CD14-positive monocyte (primary cell): ENCODE measurements around the gene CEACAM4. TPM values are rescaled to one million over a fixed set of nuclear protein-coding genes. Genes with fewer than 3 reads are reported as not detected.

Source experiments
- DNase-seq, 3 donors: peaks; one replicate each; pipeline ENCODE4 v3.0.0-alpha.2; 2011 to 2022
- H2AFZ ChIP-seq: 2 replicates; pipeline ENCODE4 v1.6.0; 2012; ENCODE audit warnings: mild to moderate bottlenecking, low read depth, low read length, inconsistent platforms; ENCODE audit not compliant: insufficient read depth, poor library complexity, severe bottlenecking
- H3K27ac ChIP-seq, 2 donors: 1 replicate in 1 of 2; 2 replicates in 1 of 2; pipeline ENCODE4 v1.5.1; 2012 to 2013; ENCODE audit warnings: low read length in 2 of 2, control low read depth in 1 of 2, inconsistent platforms in 1 of 2, low read depth in 1 of 2, mild to moderate bottlenecking in 1 of 2
- H3K27me3 ChIP-seq, 2 donors: one replicate each; pipeline versions ENCODE4 v1.6.0 to v1.6.1; 2011 to 2013; ENCODE audit warnings: low read length in 2 of 2; ENCODE audit not compliant: control insufficient read depth in 2 of 2, insufficient read depth in 2 of 2
- H3K36me3 ChIP-seq, 2 donors: replicated peaks in 1 of 2; 1 replicate in 1 of 2; 2 replicates in 1 of 2; pipeline versions ENCODE4 v1.5.1 to v1.6.1; 2012 to 2013; ENCODE audit warnings: low read length in 2 of 2, control low read depth in 1 of 2, inconsistent platforms in 1 of 2, mild to moderate bottlenecking in 1 of 2; ENCODE audit not compliant: insufficient read depth in 2 of 2, control insufficient read depth in 1 of 2
- H3K4me1 ChIP-seq, 2 donors: 1 replicate in 1 of 2; 2 replicates in 1 of 2; pipeline versions ENCODE4 v1.5.1 to v1.6.1; 2012 to 2013; ENCODE audit warnings: low read length in 2 of 2, control low read depth in 1 of 2, inconsistent platforms in 1 of 2, mild to moderate bottlenecking in 1 of 2, moderate library complexity in 1 of 2; ENCODE audit not compliant: insufficient read depth in 2 of 2, control insufficient read depth in 1 of 2
- H3K4me2 ChIP-seq: replicated peaks from 2 replicates; pipeline ENCODE3; 2012; ENCODE audit warnings: low read length, moderate library complexity, mild to moderate bottlenecking; ENCODE audit not compliant: poor library complexity, severe bottlenecking; ENCODE audit errors: extremely low read depth
- H3K4me3 ChIP-seq, 3 experiments: fragments of 200-600 bp in 1 of 3; sonication (generic) in 1 of 3; replicated peaks in 1 of 3; 1 replicate in 2 of 3; 2 replicates in 1 of 3; pipeline ENCODE4 v1.5.1; 2011 to 2013; ENCODE audit warnings: low read length in 3 of 3, mild to moderate bottlenecking in 3 of 3, control low read depth in 2 of 3, low read depth in 2 of 3, inconsistent platforms in 1 of 3, moderate library complexity in 1 of 3
- H3K79me2 ChIP-seq: 2 replicates; pipeline ENCODE4 v1.6.0; 2012; ENCODE audit warnings: mild to moderate bottlenecking, control low read depth, inconsistent platforms, low read length, moderate library complexity; ENCODE audit not compliant: insufficient read depth
- H3K9ac ChIP-seq: 2 replicates; pipeline ENCODE4 v1.6.0; 2017; ENCODE audit warnings: low read length, mild to moderate bottlenecking; ENCODE audit not compliant: insufficient read depth, poor library complexity, severe bottlenecking
- H3K9me3 ChIP-seq, 2 donors: replicated peaks in 1 of 2; 1 replicate in 1 of 2; 2 replicates in 1 of 2; pipeline versions ENCODE4 v1.5.1 to v1.6.1; 2012 to 2013; ENCODE audit warnings: low read length in 2 of 2, control low read depth in 1 of 2; ENCODE audit not compliant: control insufficient read depth in 1 of 2, insufficient read depth in 1 of 2
- H4K20me1 ChIP-seq: 2 replicates; pipeline ENCODE4 v1.6.0; 2012; ENCODE audit warnings: mild to moderate bottlenecking, low read length, control low read depth, moderate library complexity; ENCODE audit not compliant: insufficient read depth
- H3K27ac Mint-ChIP-seq, 7 donors: one replicate each; pipeline ENCODE4 v1.8.0; 2020; ENCODE audit warnings: mild to moderate bottlenecking in 7 of 7, mixed read lengths in 7 of 7, moderate library complexity in 6 of 7, inconsistent platforms in 2 of 7
- H3K27me3 Mint-ChIP-seq, 3 donors: one replicate each; pipeline ENCODE4 v1.8.0; 2021 to 2022; ENCODE audit warnings: low read depth in 3 of 3, mild to moderate bottlenecking in 3 of 3, mixed read lengths in 3 of 3, moderate library complexity in 3 of 3, inconsistent platforms in 1 of 3
- H3K36me3 Mint-ChIP-seq, 2 donors: one replicate each; pipeline ENCODE4 v1.8.0; 2020; ENCODE audit warnings: mixed read lengths in 2 of 2, inconsistent platforms in 1 of 2, mild to moderate bottlenecking in 1 of 2
- H3K4me1 Mint-ChIP-seq: one replicate; pipeline ENCODE4 v1.8.0; 2020; ENCODE audit warnings: mild to moderate bottlenecking, mixed read lengths
- H3K4me3 Mint-ChIP-seq, 2 donors: one replicate each; pipeline ENCODE4 v1.8.0; 2020; ENCODE audit warnings: mild to moderate bottlenecking in 2 of 2, mixed read lengths in 2 of 2, moderate library complexity in 1 of 2
- H3K9me3 Mint-ChIP-seq, 7 donors: one replicate each; pipeline ENCODE4 v1.8.0; 2020 to 2022; ENCODE audit warnings: mixed read lengths in 7 of 7, mild to moderate bottlenecking in 6 of 7, moderate library complexity in 6 of 7, inconsistent platforms in 2 of 7
- WGBS: methylation state at CpG from one replicate; pipeline ENCODE4 v1.1.5; 2013; ENCODE audit warnings: missing lambda C conversion rate; ENCODE audit not compliant: insufficient coverage; 5-methylcytosine and 5-hydroxymethylcytosine counted together
- intact Hi-C, 2 donors: fragments of 100-400 bp; cut with micrococcal nuclease; formaldehyde crosslinking; loops; one replicate each; pipeline versions ENCODE4 v1.15.0 to v1.15.1; 2023
- polyA plus RNA-seq, 3 donors: library from polyadenylated mRNA; depleted of rRNA in 1 of 3; unstranded in 2 of 3; stranded (reverse) in 1 of 3; fragments of 300-500 nt in 2 of 3; fragments of >200 nt in 1 of 3; fragmentation: Illumina TruSeq in 2 of 3; gene quantifications; 1 replicate in 2 of 3; 2 replicates in 1 of 3; pipeline ENCODE4 v1.2.3, GENCODE V29; 2012 to 2021
- TF ChIP-seq, protein P1 (sequence below): fragments of 200-600 bp; IDR thresholded peaks from one replicate; pipeline ENCODE4 v1.8.0; 2022; ENCODE audit warnings: antibody characterized with exemption, mild to moderate bottlenecking

The CEACAM4 gene
- polyA plus RNA-seq, 3 donors: 23.1 to 40.7 (median 27.5) TPM

DNA sequence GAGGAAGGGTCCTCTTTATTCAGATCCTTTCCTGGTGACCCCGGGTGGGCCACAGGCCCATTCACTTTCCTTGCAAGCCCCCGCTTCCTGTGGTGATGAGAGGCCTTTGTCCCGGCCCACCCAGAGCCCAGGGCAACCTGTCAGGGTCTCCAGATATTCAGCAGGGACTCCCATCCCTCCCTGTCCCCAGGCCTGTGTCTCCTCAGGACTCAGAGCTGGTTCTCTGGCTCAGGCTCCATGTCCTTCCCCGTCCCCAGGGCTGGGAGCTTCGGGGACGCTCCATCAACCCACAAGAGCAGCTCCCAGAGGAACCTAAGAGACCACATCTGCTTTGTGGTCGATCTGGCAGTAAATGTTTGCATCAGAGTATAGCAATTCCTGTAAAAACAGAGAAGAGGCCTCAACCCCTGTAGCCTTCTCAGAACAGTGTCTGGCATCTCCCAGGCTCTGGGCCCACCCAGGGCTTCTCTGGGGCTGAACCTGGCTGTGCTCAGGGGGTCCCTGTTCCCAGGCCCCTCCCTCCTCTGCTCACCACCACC lies 7.8 kb downstream of the CEACAM4 start:
- peaks cover 92 to 94% of the 10 kb centered on the region in 2 donors for H3K4me1 ChIP-seq
- 0% methylated on average over 4 of the region's 7 CpGs for WGBS
- H3K79me2 ChIP-seq: peaks cover 42% of the 10 kb centered on the region
- Mint-ChIP-seq H3K27me3 (peaks cover 0 to 6% (median 0%) of the 10 kb centered on the region in 3 donors), H3K9me3 (no peaks in the 10 kb centered on the region), H3K27ac (peak overlapping the region in 3 of 7 donors; percentile 18 to 50 (median 30)), H3K4me1 (peaks cover 92% of the 10 kb centered on the region), H3K4me3 (no peak overlapping the region), H3K36me3 (peaks cover 23 to 39% of the 10 kb centered on the region in 2 donors)
- TF ChIP-seq, protein P1, sequence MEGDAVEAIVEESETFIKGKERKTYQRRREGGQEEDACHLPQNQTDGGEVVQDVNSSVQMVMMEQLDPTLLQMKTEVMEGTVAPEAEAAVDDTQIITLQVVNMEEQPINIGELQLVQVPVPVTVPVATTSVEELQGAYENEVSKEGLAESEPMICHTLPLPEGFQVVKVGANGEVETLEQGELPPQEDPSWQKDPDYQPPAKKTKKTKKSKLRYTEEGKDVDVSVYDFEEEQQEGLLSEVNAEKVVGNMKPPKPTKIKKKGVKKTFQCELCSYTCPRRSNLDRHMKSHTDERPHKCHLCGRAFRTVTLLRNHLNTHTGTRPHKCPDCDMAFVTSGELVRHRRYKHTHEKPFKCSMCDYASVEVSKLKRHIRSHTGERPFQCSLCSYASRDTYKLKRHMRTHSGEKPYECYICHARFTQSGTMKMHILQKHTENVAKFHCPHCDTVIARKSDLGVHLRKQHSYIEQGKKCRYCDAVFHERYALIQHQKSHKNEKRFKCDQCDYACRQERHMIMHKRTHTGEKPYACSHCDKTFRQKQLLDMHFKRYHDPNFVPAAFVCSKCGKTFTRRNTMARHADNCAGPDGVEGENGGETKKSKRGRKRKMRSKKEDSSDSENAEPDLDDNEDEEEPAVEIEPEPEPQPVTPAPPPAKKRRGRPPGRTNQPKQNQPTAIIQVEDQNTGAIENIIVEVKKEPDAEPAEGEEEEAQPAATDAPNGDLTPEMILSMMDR: no peak
- H4K20me1 ChIP-seq: peaks cover 59% of the 10 kb centered on the region
- no peak overlapping the region for H3K9ac ChIP-seq
- peak overlapping the region; percentile 41 for H3K4me2 ChIP-seq
- H2AFZ ChIP-seq: no peak overlapping the region
- DNase-seq: peak in 1 of 3 donors; percentile 3
- peaks cover 2 to 8% of the 10 kb centered on the region in 2 donors for H3K36me3 ChIP-seq
- H3K4me3 ChIP-seq: peak overlapping the region in 1 of 3 experiments; percentile 30
- no peaks in the 10 kb centered on the region for H3K9me3 ChIP-seq
- H3K27me3 ChIP-seq: no peaks in the 10 kb centered on the region
- H3K27ac ChIP-seq: peak overlapping the region; percentile 2 to 75
- intact Hi-C loops: no loop called here

DNA sequence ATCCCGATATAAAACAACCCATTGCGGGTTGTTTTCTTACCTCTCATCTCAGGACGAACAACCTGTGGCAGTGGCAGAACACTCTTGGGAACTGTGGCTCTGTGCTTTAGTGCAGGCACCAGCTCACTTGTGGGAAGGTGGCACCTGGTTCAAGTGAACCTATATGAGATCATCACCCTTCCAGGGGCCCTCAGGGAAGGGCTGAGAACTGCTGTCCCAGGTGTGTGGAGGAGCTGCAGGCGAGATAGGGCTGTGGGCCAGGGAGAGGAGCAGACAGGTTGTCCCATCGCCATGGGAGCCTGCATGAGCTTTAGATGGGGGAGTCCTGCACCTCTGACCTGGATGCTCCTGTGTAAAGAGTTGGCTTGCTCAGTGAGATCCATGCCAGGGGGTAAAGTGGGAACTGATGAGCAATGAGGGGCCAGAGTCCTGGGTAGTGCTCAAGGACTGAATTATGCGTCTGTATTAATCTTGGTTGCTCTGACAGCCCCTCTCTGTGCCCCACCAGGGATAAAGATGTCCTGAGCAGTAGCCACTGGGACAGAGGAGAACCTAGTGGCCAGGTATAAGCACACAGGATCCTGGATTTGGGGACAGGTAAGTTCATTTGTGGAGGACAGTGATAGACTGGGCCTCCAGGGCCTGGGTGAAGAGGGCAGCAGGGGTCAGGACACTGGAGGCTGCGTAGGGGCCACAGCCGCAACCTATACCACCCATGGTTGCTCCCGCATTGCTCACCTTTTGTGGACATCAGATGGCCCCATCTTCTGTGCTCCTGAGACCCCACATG lies 8.7 kb downstream of the CEACAM4 start:
- H3K27me3 Mint-ChIP-seq: peaks cover 0 to 7% (median 0%) of the 10 kb centered on the region in 3 donors
- H3K4me3 ChIP-seq: no peak overlapping the region
- H3K4me1 ChIP-seq: peaks cover 83 to 84% of the 10 kb centered on the region in 2 donors
- peaks cover 50% of the 10 kb centered on the region for H4K20me1 ChIP-seq
- 97% methylated on average over 9 of the region's 9 CpGs for WGBS
- peaks cover 20 to 34% of the 10 kb centered on the region in 2 donors for H3K36me3 Mint-ChIP-seq
- H3K4me2 ChIP-seq: no peak overlapping the region
- TF ChIP-seq, protein P1: no peak
- H3K27me3 ChIP-seq: no peaks in the 10 kb centered on the region
- no peaks in the 10 kb centered on the region for H3K9me3 Mint-ChIP-seq
- no peak overlapping the region for H2AFZ ChIP-seq
- no peak overlapping the region for H3K9ac ChIP-seq
- H3K27ac ChIP-seq: no peak overlapping the region
- H3K36me3 ChIP-seq: peaks cover 2 to 5% of the 10 kb centered on the region in 2 donors
- no peak overlapping the region for H3K4me3 Mint-ChIP-seq
- peaks cover 87% of the 10 kb centered on the region for H3K4me1 Mint-ChIP-seq
- peak in 1 of 3 donors; percentile 3 for DNase-seq
- peaks cover 33% of the 10 kb centered on the region for H3K79me2 ChIP-seq
- intact Hi-C loops: no loop called here
- H3K9me3 ChIP-seq: no peaks in the 10 kb centered on the region
- H3K27ac Mint-ChIP-seq: peak overlapping the region in 2 of 7 donors; percentile 5 to 35
